D721Med (cell line): ENCODE measurements around the gene TFAP2E.

Experiments used
- DNase-seq: peaks from one replicate; pipeline ENCODE4 v3.0.0; 2011; ENCODE audit warnings: low spot score; ENCODE audit not compliant: insufficient read length
- FAIRE-seq: peaks from 2 replicates; lab custom pipeline; 2011; peaks lifted over from hg19 to GRCh38; lab: Jason Lieb, UNC
- TF ChIP-seq, protein P1 (sequence below): IDR thresholded peaks from 2 replicates; pipeline ENCODE4 v1.5.1; 2012; ENCODE audit warnings: mild to moderate bottlenecking, control low read depth; ENCODE audit not compliant: insufficient read depth; ENCODE audit errors: missing control alignments

Gene TFAP2E

DNA sequence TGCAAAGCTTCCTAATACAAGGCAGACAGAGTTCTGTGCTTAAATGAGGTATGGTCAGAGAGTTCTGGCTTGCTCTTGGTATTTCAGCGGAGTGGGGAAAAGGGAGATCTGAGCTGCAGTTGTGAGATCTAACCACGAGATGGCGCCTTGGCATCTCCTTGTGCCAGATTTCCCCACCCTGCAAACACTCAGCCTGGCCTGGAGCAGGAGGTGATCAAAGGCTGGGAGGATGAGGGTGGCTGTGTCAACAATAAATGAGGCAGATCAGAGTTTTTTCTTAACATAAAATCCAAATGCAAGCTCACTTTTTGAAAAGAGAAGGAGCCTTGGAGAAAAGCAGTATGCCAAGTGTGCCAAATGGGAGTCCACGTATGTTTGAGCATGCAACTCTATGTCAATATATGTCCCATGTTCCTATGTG is 4.1 kb upstream of the TFAP2E start:
- FAIRE-seq (peak; percentile 72), DNase-seq (peak; percentile 86)
- TF ChIP-seq, protein P1, sequence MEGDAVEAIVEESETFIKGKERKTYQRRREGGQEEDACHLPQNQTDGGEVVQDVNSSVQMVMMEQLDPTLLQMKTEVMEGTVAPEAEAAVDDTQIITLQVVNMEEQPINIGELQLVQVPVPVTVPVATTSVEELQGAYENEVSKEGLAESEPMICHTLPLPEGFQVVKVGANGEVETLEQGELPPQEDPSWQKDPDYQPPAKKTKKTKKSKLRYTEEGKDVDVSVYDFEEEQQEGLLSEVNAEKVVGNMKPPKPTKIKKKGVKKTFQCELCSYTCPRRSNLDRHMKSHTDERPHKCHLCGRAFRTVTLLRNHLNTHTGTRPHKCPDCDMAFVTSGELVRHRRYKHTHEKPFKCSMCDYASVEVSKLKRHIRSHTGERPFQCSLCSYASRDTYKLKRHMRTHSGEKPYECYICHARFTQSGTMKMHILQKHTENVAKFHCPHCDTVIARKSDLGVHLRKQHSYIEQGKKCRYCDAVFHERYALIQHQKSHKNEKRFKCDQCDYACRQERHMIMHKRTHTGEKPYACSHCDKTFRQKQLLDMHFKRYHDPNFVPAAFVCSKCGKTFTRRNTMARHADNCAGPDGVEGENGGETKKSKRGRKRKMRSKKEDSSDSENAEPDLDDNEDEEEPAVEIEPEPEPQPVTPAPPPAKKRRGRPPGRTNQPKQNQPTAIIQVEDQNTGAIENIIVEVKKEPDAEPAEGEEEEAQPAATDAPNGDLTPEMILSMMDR = peak; percentile 96

DNA sequence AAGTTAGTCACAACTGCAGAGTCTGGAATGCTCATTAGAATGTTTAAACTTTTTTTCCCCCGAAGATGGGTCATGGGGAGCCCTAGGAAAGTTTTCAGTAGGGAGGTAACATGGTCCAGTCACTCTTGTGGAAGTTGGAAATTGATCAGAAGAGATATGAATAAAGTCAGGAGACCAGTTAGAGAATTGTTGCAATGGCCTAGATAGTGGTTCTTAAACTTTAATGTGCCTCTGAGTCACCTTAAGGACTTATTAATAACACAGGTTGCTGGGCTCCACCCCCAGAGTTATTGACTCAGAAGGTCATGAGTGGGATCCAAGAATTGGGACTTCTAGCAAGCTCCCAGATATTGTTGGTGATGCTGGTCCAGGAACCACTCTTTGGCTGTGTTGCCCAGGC is 3.2 kb upstream of the TFAP2E start:
- TF ChIP-seq, protein P1 = no peak
- DNase-seq = no peak
- no peak for FAIRE-seq

DNA sequence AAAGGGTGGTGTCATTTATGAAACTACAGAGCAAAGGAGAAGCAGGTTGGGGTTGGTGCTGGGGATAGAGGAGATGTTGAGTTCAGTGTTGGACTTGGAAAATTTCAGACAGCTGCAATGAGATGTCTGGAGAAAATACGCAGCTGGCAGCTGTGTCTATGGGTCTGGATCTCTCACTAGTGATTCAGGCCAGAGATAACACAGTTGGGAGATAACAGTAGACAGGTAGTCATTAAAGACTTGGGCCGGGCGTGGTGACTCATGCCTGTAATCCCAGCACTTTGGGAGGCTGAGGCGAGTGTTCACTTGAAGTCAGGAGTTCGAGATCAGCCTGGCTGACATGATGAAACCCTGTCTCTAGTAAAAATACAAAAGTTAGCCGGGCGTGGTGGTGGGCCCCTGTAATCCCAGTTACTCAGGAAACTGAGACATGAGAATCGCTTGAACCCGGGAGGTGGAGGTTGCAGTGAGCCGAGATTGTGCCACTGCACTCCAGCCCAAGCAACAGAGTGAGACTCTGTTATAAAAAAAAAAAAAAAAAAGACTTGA is 2.5 kb upstream of the TFAP2E start:
- DNase-seq (no peak), FAIRE-seq (no peak)
- TF ChIP-seq, protein P1 = no peak

DNA sequence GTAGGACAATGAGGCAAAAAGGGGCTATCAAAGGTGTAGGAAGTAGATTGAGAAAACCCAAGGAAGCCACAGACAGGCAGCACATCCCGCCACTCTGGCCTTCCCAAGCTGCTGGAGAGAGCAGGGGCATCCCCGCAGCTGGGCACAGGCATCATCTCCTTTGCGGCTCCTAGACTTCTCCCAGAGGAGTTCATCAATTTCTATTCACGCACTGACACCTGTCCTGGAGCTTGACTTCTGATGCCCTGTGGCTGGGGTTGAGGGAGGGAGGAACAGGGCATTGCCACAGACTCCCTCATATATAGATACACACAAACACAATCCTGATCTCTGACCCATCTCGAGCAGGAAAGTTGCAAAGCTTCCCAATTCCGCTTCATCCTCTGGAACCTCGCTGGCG is 1.9 kb upstream of the TFAP2E start:
- FAIRE-seq = no peak
- TF ChIP-seq, protein P1 = no peak
- no peak for DNase-seq

DNA sequence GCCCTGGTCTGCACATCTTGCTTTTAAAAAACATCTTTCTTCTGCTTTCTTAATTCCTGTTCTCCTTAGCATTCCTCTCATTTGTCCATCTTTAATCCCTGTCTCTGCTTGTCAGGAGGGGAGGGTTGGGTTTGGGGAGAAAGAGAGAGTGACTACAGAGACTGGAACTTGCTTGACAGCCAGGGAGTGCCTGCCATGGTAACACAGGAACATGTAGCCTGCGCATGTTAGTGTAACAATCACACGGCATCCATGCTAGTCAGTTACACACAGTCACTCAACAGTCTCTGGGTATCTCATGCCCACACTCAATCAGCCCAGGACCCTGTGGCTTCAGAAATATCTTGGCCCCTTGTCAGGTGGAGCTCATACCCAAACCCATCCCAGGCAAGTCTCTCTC is 818 bp upstream of the TFAP2E start:
- FAIRE-seq (no peak), DNase-seq (no peak)
- TF ChIP-seq, protein P1 = no peak

DNA sequence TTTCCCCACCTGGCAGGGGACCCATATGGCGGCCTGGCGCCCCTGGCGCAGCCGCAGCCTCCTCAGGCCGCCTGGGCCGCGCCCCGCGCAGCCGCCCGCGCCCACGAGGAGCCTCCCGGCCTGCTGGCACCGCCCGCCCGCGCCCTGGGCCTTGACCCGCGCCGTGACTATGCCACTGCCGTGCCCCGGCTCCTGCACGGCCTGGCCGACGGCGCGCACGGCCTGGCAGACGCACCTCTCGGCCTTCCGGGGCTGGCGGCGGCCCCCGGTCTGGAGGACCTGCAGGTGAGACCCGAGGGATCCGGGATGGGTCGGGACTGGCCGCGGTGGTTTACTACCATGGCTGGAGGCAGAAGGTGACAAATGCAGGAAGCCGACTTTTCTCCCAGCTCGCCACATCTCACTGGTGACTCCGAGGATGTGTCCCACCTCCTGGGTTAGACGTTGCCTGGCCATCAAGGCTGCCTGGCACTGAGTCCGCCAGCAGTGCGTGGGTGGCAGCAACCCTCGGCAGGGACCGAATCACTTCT is 1.1 kb downstream of the TFAP2E start:
- TF ChIP-seq, protein P1 = no peak
- no peak for DNase-seq
- no peak for FAIRE-seq

DNA sequence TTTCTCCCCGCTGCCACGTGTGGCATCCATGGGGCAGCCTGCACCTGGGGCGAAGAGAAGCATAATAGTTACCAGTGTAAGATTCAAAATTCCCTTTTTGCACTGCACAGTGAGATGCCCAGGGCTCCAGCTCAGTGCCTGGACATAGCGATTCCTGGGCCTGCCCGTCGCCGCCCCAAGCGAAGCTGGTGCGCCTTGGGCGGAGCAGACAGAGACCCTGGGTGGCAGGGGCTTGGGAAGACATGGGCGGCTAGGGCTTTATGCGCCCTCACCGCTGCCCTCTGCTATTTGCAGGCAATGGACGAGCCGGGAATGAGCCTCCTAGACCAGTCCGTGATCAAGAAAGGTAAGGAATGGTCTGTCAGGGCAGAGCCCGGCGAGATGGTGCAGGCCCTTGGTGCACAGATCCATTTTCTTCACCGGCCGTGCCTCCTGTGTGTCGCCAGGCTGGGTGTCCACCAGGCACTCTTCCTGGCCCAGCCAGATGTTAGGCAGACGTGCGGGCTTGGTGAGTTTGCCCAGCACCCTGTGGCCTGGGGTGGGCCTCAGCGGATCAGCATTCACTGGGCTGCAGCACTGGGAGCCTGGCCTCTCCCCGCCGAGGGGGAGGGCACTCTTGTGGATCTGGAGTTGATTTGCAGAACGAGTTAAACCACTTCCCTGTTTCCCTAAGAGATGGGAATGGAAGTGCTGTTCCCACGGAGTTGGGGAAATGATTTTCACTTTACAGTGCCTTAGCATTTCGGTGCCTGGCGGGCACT is 1.7 kb downstream of the TFAP2E start:
- FAIRE-seq (no peak), DNase-seq (no peak)
- TF ChIP-seq, protein P1 = no peak
